Anterior cingulate cortex (tissue), 58 donors: ENCODE results near the gene ZNF236.
A peak's percentile ranks its signal among the peaks of the same experiment; 100 is the strongest.
"Not testable (repeated sequence)": the region's sequence is repeated elsewhere in the genome, so short reads cannot be mapped to it uniquely, and the experiment has no call there.

Experiments used
- DNase-seq, 58 donors: peaks; one replicate each; lab custom pipeline; 2025; lab: John Stamatoyannopoulos, UW

ZNF236 gene

DNA sequence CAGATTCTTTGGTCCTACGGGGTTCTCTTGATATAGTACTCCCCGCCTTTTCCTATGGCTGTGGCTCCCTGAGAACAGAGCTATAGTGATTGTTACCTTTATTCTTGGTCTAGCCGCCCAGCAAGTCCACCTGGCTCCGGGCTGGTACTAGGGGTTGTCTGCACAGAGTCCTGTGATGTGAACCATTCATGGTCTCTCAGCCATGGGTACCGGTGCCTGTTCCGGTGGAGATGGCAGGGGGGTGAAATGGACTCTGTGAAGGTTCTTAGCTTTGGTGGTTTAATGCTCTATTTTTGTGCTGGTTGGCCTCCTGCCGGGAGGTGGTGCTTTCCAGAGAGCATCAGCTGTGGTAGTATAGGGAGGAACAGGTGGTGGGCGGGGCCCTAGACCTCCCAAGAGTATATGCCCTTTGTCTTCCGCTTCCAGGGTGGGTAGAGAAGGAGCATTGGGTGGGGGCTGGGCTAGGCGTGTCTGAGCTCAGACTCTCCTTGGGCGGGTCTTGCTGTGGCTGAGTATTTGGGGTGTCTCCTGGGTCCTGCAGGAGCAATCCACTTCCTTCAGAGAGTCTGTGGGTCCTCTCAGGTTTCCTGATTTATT is 143.3 kb downstream of the ZNF236 start:
- not testable (repeated sequence) for DNase-seq

DNA sequence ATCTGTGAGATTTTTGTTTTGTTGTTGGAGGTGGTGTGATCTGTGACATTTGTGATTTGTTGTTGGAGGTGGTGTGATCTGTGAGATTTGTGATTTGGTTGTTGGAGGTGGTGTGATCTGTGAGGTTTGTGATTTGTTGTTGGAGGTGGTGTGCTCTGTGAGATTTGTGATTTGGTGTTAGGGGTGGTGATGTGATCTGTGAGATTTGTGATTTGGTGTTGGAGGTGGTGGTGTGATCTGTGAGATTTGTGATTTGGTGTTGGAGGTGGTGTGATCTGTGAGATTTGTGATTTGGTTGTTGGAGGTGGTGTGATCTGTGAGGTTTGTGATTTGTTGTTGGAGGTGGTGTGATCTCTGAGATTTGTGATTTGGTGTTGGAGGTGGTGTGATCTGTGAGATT is 144.9 kb downstream of the ZNF236 start:
- not testable (repeated sequence) for DNase-seq

GRCh38 chr18:76967721-76968472 is 145.5 kb downstream of the ZNF236 start:
- DNase-seq = no peak

- peak in 1 of 58 donors; percentile 30 for DNase-seq
Observed at GRCh38 chr18:76970770-76971559, 148.6 kb downstream of the ZNF236 start.

DNA sequence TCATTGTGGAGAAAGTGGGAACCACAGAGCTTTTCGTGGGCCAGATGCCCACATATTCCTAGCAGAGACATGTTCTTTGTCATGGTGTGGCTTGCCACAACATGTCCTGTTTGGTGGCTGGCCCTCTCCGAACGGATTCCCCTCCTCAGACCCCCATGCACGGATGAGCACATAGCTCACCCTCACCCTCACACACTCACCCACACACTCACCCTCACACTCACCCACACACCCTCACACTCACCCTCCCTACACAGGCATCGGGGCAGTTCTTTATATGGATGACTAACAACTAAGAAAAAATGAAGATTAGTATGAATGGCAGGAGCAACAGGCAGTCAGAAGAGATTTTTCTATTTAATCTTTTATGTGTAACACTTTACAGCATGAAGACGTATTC is 149.9 kb downstream of the ZNF236 start:
- DNase-seq = no peak

GRCh38 chr18:76972846-76973519 is 150.6 kb downstream of the ZNF236 start:
- no peak for DNase-seq

DNA sequence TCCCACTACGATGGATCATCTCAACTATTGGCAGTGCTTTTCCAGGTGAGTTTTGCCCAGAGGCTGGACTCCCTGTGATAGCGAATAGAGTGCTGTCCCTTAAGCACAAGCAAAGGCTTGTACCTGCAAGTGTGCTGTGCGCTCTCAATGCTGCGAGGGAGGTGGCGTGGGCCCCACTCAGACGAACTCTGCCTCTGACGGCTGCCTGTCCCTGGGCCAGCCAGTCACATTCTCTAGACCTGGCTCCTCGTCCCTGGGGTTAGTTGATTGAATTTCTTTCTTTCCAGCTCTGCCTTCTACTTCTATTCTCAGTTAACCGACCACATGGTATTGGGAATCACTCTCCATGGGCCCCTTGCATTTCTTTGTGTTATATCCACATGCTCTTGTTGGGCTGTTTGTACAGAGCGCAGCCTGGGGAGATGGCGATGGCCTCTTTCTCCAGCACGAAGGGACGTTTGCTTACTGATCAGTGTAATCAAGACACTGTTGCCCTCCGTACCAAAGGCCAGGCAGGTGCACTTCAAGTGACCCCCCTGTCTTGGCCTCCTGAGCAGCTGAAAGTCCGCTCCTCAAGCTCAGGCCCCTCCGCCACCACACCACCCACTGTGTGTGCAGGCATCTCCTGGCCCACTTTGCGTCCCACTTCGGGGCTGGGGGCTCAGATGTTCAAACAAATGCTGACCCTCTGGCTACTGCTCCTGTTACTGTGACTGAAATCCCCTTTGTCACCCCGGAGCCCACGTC is 151.3 kb downstream of the ZNF236 start:
- no peak for DNase-seq

DNA sequence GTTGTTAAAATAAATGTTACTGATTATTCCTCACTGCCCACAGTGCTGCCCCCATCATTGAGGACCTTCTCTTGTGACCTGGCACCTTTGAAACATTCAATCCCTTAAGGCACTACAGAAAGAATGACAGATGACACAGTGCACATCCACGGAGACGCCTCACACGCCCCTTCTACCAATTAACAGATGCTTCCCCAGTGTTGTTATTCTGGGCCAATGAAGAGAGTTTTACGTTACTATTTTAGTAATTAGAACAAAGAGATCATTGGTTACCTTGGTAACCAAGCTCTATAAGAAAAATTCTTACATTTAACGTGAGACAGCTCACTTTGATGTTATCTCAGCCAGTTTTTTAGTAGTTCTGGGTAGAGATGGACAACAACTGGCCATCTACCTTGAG is 152.0 kb downstream of the ZNF236 start:
- no peak for DNase-seq

- DNase-seq = no peak
Observed at GRCh38 chr18:76975577-76976110, 153.3 kb downstream of the ZNF236 start.

GRCh38 chr18:76977108-76977621 is 154.8 kb downstream of the ZNF236 start:
- DNase-seq = no peak

DNA sequence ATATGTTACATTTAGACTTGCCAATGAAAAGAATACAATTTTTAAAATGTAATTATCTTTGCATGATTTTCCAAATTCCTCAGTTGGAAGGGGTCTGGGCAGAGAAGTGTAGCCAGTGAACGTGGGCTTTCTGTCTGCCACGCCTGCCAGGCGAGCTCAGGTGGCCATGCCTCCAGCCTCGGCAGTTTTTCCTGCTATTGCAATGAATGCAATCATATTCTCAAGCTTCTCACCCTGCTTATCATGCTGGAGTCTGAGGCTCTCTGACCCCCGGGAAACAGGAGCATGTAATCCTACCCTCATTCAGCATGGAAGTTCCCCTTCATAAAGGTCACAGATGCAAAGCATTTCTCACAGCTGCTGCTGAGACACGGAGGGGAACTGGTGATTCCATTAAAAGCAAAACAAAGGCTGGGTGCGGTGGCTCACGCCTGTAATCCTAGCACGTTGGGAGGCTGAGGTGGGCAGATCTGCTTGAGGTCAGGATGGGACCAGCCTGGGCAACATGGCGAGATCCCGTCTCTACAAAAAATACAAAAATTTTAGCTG is 155.4 kb downstream of the ZNF236 start:
- no peak for DNase-seq

DNA sequence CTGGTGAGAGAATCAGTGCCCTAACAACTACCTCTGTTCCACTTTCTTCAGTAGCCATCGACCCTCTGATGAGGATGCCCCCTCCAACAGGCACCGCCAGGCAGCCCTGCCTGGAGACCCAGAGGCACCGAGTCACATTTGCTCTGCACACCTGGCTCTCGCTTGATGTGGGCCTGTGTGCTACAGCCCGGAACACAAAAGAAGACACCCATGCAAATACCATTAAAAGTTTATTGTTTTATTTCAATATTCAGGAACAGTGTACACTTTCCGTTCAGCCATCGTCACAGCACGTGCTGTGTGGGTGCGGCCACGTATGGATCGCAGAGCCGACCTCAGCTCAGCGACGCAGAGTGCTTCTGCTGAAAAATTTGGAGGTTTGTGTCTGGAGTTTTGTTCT is 156.3 kb downstream of the ZNF236 start:
- DNase-seq = no peak

GRCh38 chr18:76979111-76979751 is 156.9 kb downstream of the ZNF236 start:
- DNase-seq = no peak

GRCh38 chr18:76979906-76980305 is 157.5 kb downstream of the ZNF236 start:
- no peak for DNase-seq

DNA sequence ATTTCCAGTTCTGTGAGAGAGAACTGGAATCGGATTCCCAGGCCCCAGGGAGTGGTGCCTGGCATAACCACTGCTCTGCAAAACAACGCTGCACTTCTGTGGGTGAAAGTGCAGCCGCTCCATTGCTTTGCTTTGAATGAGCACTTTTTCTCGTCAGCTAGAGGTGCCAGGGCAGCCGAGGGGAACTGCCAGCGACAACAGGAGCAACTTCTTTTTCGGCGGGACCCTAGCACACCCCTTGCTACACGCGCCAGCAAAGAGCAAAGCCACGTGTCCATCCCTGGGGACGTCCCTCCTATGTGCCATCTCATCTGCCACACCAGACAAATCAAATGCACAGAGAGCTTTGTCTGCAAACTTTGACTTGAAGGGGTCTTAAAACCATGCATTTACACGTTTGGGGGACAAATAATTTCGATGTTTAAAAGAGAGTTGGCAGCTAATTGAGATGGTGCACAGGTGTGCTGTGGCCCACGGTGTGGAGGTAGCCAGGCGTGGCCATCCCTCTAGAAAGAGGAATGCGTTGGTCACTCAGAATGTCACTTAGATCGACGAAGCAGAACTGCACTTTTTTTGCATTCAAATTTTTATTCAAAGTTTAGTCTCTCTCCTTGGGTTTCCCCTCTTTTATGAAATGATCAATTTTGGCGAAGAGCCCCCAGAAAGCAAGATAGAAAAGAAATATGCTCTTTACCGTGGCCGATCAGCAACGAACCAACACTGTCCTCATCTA is 158.5 kb downstream of the ZNF236 start:
- DNase-seq = peak in 3 of 58 donors; percentile 20 to 48 (median 26)

- no peak for DNase-seq
Observed at GRCh38 chr18:76981396-76981968, 159.1 kb downstream of the ZNF236 start.

GRCh38 chr18:76982038-76982437 is 159.7 kb downstream of the ZNF236 start:
- DNase-seq = no peak
